Esophagus muscularis mucosa (tissue), 4 donors: Measurements from ENCODE around the gene UBR3. TPM values are rescaled to one million over a fixed set of nuclear protein-coding genes. Genes with fewer than 3 reads are reported as not detected.

ENCODE experiments used
- DNase-seq: peaks from one replicate; pipeline ENCODE4 v3.0.0-alpha.2; 2017; ENCODE audit errors: extremely low spot score
- H3K27ac ChIP-seq, 4 donors: fragments of 200-600 bp; sonication (generic); replicated peaks in 1 of 4; 1 replicate in 3 of 4; 2 replicates in 1 of 4; pipeline ENCODE4 v1.5.1; 2016 to 2019; ENCODE audit warnings: mild to moderate bottlenecking in 1 of 4
- H3K27me3 ChIP-seq, 4 donors: fragments of 200-600 bp; sonication (generic); one replicate each; pipeline versions ENCODE4 v1.5.1 to v1.6.0; 2016 to 2019
- H3K36me3 ChIP-seq, 4 donors: fragments of 200-600 bp; sonication (generic); one replicate each; pipeline ENCODE4 v1.5.1; 2016 to 2019
- H3K4me1 ChIP-seq, 4 donors: fragments of 200-600 bp; sonication (generic); one replicate each; pipeline ENCODE4 v1.5.1; 2016 to 2019
- H3K4me3 ChIP-seq, 4 donors: fragments of 200-600 bp; sonication (generic); 1 replicate in 2 of 4; 2 replicates in 2 of 4; pipeline ENCODE4 v1.5.1; 2016 to 2019; ENCODE audit warnings: mild to moderate bottlenecking in 4 of 4, moderate library complexity in 1 of 4
- H3K9me3 ChIP-seq, 4 donors: fragments of 200-600 bp; sonication (generic); 1 replicate in 3 of 4; 2 replicates in 1 of 4; pipeline ENCODE4 v1.5.1; 2016 to 2019
- EP300 ChIP-seq: sonication (generic); formaldehyde crosslinking; IDR thresholded peaks from one replicate; pipeline ENCODE4 v1.6.1; 2017; ENCODE audit warnings: antibody characterized with exemption
- POLR2A ChIP-seq: fragments of 450-650 bp; IDR thresholded peaks from one replicate; pipeline ENCODE4 v1.6.1; 2017; ENCODE audit warnings: antibody characterized with exemption, moderate library complexity, mild to moderate bottlenecking, low read depth
- POLR2AphosphoS5 ChIP-seq, 2 donors: sonication (generic); formaldehyde crosslinking; IDR thresholded peaks; one replicate each; pipeline ENCODE4 v1.6.1; 2017; ENCODE audit warnings: antibody characterized with exemption in 2 of 2
- WGBS: methylation state at CpG from one replicate; pipeline ENCODE4 v1.1.5; 2018; 5-methylcytosine and 5-hydroxymethylcytosine counted together
- intact Hi-C: fragments of 100-400 bp; cut with DNase I; formaldehyde crosslinking; loops from one replicate; pipeline ENCODE4 v1.15.1; 2023
- total RNA-seq, 4 donors: library from RNA; depleted of rRNA; stranded (reverse); fragments of >200 nt; gene quantifications; one replicate each; pipeline versions ENCODE4 v1.1.0 to v1.2.1, GENCODE V29; 2016
- TF ChIP-seq, protein P1 (sequence below), 3 experiments: fragments of 200-600 bp in 2 of 3; fragments of 450-650 bp in 1 of 3; sonication (generic) in 2 of 3; IDR thresholded peaks; one replicate each; pipeline ENCODE4 v1.5.1; 2017 to 2019; ENCODE audit warnings: antibody characterized with exemption in 3 of 3, mild to moderate bottlenecking in 2 of 3, moderate library complexity in 1 of 3

The UBR3 gene
- total RNA-seq, 4 donors from 2014 or later = 46.1 to 80.2 (median 58.8) TPM

DNA sequence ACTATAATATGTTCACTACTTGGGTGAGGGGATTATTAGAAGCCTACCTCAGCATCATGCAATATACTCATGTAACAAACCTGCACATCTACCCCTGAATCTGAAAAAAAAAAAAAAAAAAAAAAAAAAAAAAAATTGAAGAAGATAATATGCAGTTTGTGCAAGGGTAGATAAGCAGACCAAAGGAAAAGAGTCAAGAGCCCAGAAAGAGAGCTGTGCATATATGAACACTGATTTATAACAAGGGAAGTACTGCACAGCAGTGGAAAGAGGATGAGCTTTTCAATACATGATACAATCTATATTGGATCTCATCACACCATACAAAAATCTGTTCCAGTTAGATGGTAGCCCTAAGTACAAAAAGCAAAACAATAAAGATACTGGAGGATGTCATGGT lies 268.1 kb downstream of the UBR3 start:
- Histone ChIP-seq H3K27ac (no peak overlapping the region), H3K4me3 (no peak overlapping the region), H3K36me3 (no peaks in the 10 kb centered on the region), H3K4me1 (no peaks in the 10 kb centered on the region), H3K27me3 (no peaks in the 10 kb centered on the region), H3K9me3 (peaks cover 0 to 5% (median 0%) of the 10 kb centered on the region in 4 donors)
- intact Hi-C loops = no loop called here
- TF ChIP-seq POLR2A (no peak), EP300 (no peak), POLR2AphosphoS5 (IDR thresholded peaks at IDR 0.05) (no peak)
- TF ChIP-seq, protein P1, sequence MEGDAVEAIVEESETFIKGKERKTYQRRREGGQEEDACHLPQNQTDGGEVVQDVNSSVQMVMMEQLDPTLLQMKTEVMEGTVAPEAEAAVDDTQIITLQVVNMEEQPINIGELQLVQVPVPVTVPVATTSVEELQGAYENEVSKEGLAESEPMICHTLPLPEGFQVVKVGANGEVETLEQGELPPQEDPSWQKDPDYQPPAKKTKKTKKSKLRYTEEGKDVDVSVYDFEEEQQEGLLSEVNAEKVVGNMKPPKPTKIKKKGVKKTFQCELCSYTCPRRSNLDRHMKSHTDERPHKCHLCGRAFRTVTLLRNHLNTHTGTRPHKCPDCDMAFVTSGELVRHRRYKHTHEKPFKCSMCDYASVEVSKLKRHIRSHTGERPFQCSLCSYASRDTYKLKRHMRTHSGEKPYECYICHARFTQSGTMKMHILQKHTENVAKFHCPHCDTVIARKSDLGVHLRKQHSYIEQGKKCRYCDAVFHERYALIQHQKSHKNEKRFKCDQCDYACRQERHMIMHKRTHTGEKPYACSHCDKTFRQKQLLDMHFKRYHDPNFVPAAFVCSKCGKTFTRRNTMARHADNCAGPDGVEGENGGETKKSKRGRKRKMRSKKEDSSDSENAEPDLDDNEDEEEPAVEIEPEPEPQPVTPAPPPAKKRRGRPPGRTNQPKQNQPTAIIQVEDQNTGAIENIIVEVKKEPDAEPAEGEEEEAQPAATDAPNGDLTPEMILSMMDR (IDR thresholded peaks at IDR 0.05) = no peak
- DNase-seq = no peak

DNA sequence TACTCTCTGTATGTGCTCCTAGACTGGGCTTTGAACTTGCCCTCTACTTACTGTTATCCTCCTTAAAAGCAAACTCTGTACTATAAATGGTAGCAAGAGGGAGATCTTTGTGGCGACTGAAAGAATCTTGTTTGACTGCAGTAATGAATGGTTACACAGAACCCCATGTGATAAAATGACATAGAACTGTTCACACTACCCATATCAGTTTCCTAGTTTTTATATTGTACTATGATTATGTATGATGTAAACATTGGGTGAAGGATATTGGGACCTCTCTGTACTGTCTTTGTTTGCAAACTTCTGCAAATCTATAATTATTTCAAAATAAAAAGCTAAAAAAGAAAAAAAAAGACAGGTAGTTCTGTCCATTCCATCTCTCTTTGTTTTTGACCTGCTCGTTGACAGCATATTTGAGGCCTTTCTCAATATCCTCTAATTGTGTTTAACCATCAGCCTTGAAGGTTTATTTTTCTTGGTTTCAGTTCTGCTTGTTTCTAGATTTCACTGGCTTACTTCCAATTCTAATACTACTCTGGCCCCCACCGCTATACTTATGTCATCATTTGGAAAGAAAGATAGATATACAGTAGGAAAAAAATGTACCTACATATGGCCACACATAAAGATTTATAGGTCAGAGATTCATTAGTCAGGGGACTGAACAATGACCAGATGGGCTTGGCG lies 271.5 kb downstream of the UBR3 start:
- H3K27ac ChIP-seq = no peak overlapping the region
- no peaks in the 10 kb centered on the region for H3K4me1 ChIP-seq
- intact Hi-C loops = no loop called here
- no peaks in the 10 kb centered on the region for H3K36me3 ChIP-seq
- H3K4me3 ChIP-seq = no peak overlapping the region
- TF ChIP-seq POLR2AphosphoS5 (IDR thresholded peaks at IDR 0.05) = no peak
- no peak for TF ChIP-seq EP300
- TF ChIP-seq, protein P1 (IDR thresholded peaks at IDR 0.05) = no peak
- DNase-seq = no peak
- 65% methylated on average over 4 of the region's 4 CpGs for WGBS
- no peaks in the 10 kb centered on the region for H3K27me3 ChIP-seq
- peaks cover 0 to 5% (median 0%) of the 10 kb centered on the region in 4 donors for H3K9me3 ChIP-seq

DNA sequence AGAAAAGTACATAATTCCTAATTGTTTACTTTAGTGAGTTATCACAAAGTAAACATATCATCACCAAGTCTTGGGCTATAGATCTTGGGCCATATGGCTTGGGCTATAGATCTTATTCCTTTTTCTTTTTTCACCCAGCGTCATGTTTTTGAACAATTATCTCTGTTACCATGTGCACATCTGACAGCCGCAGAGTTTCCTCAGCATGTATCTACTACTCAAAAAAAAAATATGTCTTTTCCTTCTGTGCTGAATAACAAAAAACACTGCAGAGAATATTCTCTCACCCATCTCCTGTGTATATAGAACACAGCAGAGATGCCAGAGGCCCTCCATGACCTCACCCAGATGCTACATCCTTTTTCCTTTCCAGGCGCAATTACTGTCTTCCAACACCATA lies 274.5 kb downstream of the UBR3 start:
- Histone ChIP-seq H3K36me3 (no peaks in the 10 kb centered on the region), H3K27ac (no peak overlapping the region), H3K27me3 (no peaks in the 10 kb centered on the region), H3K4me1 (no peaks in the 10 kb centered on the region), H3K4me3 (no peak overlapping the region), H3K9me3 (peaks cover 0 to 5% (median 0%) of the 10 kb centered on the region in 4 donors)
- intact Hi-C loops = no loop called here
- no peak for DNase-seq
- TF ChIP-seq POLR2A (no peak), EP300 (no peak), POLR2AphosphoS5 (IDR thresholded peaks at IDR 0.05) (no peak)
- TF ChIP-seq, protein P1 (IDR thresholded peaks at IDR 0.05) = no peak
- WGBS = 67% methylated on average over 3 of the region's 3 CpGs

DNA sequence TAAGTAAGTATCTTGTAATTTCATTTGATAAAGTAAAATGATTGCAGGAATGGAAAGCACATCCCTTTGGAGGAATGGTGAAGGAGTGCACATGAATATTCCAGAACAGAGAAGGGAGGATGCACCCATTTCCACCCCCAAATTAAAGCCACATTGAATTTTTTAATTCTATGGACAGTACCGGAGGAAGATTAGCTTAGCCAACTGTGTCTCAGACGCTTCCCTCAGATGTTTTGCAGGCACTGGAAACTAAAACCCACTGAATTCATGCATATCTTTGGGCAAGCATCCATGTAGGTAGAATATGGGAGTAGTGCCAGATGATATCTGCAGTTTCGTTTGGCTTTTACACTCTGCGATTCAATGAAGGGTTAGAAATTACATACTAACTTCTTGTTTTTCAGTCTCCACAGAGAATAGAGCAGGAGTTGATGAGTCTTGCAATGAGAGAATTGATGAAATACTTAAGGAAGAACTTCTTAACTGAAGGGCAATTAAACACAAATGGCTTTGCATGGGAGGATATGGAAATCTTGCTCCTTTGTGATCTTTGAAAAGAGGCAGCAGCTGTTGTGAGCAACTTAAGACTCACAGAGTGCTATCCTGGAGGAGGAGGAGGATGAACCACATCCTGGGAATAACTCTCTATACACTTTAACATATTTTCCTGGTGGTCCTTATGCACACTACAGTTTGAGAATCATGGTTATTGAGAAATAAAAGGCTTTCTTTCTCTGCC lies 279.0 kb downstream of the UBR3 start:
- H3K27me3 ChIP-seq = no peaks in the 10 kb centered on the region
- no peaks in the 10 kb centered on the region for H3K4me1 ChIP-seq
- no peak overlapping the region for H3K27ac ChIP-seq
- no peak overlapping the region for H3K4me3 ChIP-seq
- no peaks in the 10 kb centered on the region for H3K9me3 ChIP-seq
- TF ChIP-seq POLR2AphosphoS5 (IDR thresholded peaks at IDR 0.05) (no peak), POLR2A (no peak)
- intact Hi-C loops = no loop called here
- H3K36me3 ChIP-seq = no peaks in the 10 kb centered on the region
- no peak for DNase-seq
- 88% methylated on average over 4 of the region's 4 CpGs for WGBS

DNA sequence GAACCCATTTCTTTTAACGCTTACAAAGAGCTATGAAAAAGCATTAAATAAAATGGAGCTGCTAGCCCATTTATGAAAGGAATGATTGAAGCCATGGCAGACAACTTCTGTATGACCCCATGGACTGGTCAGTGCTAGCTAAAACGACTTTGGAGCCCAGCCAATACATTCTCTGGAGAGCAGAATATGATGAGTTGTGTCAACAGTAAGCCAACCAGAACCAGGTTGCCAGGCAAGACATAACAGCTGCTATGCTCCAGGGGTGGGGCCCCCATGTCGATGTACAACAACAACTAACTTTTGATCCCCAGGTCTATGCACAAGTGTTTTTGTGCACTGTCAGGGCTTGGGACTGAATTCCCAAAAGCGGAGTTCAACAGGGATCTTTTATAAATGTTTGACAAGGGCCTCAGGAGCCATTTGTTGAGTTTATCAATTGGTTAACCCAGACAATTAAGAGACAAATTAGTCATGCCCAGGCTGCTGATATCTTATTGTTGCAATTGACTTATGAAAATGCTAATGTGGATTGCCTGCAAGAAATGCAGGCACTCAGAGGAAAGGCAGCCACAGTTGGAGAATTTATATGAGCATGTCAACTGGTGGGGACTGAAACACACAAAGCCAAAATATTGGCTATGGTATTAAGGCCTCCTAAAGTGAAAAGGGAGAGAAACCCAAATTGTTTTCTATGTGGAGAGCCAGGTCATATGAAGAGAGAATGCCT lies 286.1 kb downstream of the UBR3 start:
- WGBS = 65% methylated on average over 4 of the region's 4 CpGs
- TF ChIP-seq POLR2A (no peak), POLR2AphosphoS5 (IDR thresholded peaks at IDR 0.05) (no peak), EP300 (no peak)
- TF ChIP-seq, protein P1 (IDR thresholded peaks at IDR 0.05) = no peak
- Histone ChIP-seq H3K4me3 (no peak overlapping the region), H3K9me3 (peaks cover 0 to 7% (median 0%) of the 10 kb centered on the region in 4 donors), H3K36me3 (no peaks in the 10 kb centered on the region), H3K27me3 (no peaks in the 10 kb centered on the region), H3K4me1 (no peaks in the 10 kb centered on the region), H3K27ac (no peak overlapping the region)
- intact Hi-C loops = no loop called here
- no peak for DNase-seq
